GM12878 (cell line): ENCODE measurements around the gene USP10. TPM values are rescaled to one million over a fixed set of nuclear protein-coding genes. Genes with fewer than 3 reads are reported as not detected.

ENCODE experiments used
- ATAC-seq: fragments of 200-7000 bp; cut with Tn5 transposase; 3 replicates; pipeline ENCODE4 v1.9.1; 2020; ENCODE audit warnings: mild to moderate bottlenecking, moderate library complexity
- BruUV-seq: library from RNA; stranded (reverse); fragments of 400-500 nt; replicated peaks from 2 replicates; lab custom pipeline; 2021; lab: Mats Ljungman, UMichigan
- CTCF ChIA-PET: fragments of 300-600 bp; sonication (Branson Sonifier 250); formaldehyde crosslinking; extraction: SDS; loops from one replicate; lab custom pipeline; 2021; ENCODE audit warnings: inconsistent platforms; lab: Yijun Ruan, JAX
- POLR2A ChIA-PET: fragments of 350-600 bp; formaldehyde crosslinking; extraction: SDS; loops from one replicate; lab custom pipeline; 2021; ENCODE audit warnings: inconsistent platforms; lab: Charles Lee
- RAD21 ChIA-PET: fragments of 300-600 bp; sonication (Branson Sonifier 250); formaldehyde crosslinking; loops from one replicate; lab custom pipeline; 2023; ENCODE audit warnings: antibody characterized with exemption; ENCODE audit not compliant: unreplicated experiment; lab: Charles Lee
- SMC1A ChIA-PET: fragments of 300-600 bp; sonication (Branson Sonifier 250); formaldehyde crosslinking; loops from one replicate; lab custom pipeline; 2023; ENCODE audit not compliant: unreplicated experiment, uncharacterized antibody; lab: Charles Lee
- DNase-seq: peaks from one replicate; pipeline ENCODE4 v3.0.0-alpha.2; 2011; ENCODE audit warnings: low read depth, low spot score
- FAIRE-seq: peaks from 3 replicates; lab custom pipeline; 2011; peaks lifted over from hg19 to GRCh38; lab: Jason Lieb, UNC
- H2AFZ ChIP-seq: 2 replicates; pipeline ENCODE4 v1.6.0; 2011; ENCODE audit warnings: low read depth, low read length, control low read depth; ENCODE audit not compliant: control insufficient read depth
- H3K27ac ChIP-seq: 2 replicates; pipeline ENCODE4 v1.5.1; 2011; ENCODE audit warnings: control low read depth; ENCODE audit not compliant: control insufficient read depth, insufficient read depth
- H3K27me3 ChIP-seq, 2 experiments: replicated peaks in 1 of 2; 2 replicates each; pipeline versions ENCODE4 v1.6.0 to v1.6.1; 2011; ENCODE audit warnings: low read length in 1 of 2; ENCODE audit not compliant: control insufficient read depth in 2 of 2, insufficient read depth in 2 of 2
- H3K36me3 ChIP-seq, 2 experiments: 2 replicates each; pipeline ENCODE4 v1.5.1; 2011; ENCODE audit warnings: low read length in 1 of 2; ENCODE audit not compliant: control insufficient read depth in 2 of 2, insufficient read depth in 2 of 2
- H3K4me1 ChIP-seq: 2 replicates; pipeline ENCODE4 v1.6.1; 2011; ENCODE audit warnings: mild to moderate bottlenecking, low read length, moderate library complexity, mixed read lengths; ENCODE audit not compliant: control insufficient read depth, insufficient read depth
- H3K4me2 ChIP-seq: 2 replicates; pipeline ENCODE4 v1.6.0; 2011; ENCODE audit warnings: control low read depth; ENCODE audit not compliant: control insufficient read depth, insufficient read depth
- H3K4me3 ChIP-seq: fragments of 200-600 bp; sonication (generic); 2 replicates; pipeline ENCODE4 v1.5.1; 2016
- H3K79me2 ChIP-seq: 2 replicates; pipeline ENCODE4 v1.6.0; 2011; ENCODE audit warnings: low read length; ENCODE audit not compliant: control insufficient read depth, insufficient read depth
- H3K9ac ChIP-seq: 2 replicates; pipeline ENCODE4 v1.8.0; 2011; ENCODE audit warnings: low read length, control low read depth, mixed read lengths; ENCODE audit not compliant: control insufficient read depth, insufficient read depth
- H3K9me3 ChIP-seq: replicated peaks from 3 replicates; pipeline ENCODE4 v1.5.1; 2011; ENCODE audit warnings: mild to moderate bottlenecking, low read length; ENCODE audit not compliant: control insufficient read depth, insufficient read depth
- H4K20me1 ChIP-seq: 2 replicates; pipeline ENCODE4 v1.6.0; 2011; ENCODE audit not compliant: control insufficient read depth, insufficient read depth
- ASH2L ChIP-seq: fragments of 300-600, 200-600 bp; sonication (generic); IDR thresholded peaks from 2 replicates; pipeline ENCODE4 v1.6.1; 2017; ENCODE audit warnings: low read depth, mild to moderate bottlenecking, borderline replicate concordance
- HCFC1 ChIP-seq: fragments of 150-350 bp; IDR thresholded peaks from 2 replicates; pipeline ENCODE4 v1.6.1; 2014; ENCODE audit warnings: low read length
- LARP7 ChIP-seq: fragments of 450-650 bp; IDR thresholded peaks from 2 replicates; pipeline ENCODE4 v1.6.1; 2017; ENCODE audit warnings: mild to moderate bottlenecking
- MEF2A ChIP-seq: IDR thresholded peaks from 2 replicates; pipeline ENCODE4 v1.6.1; 2011; ENCODE audit warnings: low read depth, mild to moderate bottlenecking, low read length, moderate library complexity; ENCODE audit not compliant: insufficient read depth
- POLR2AphosphoS5 ChIP-seq: IDR thresholded peaks from 2 replicates; pipeline ENCODE4 v1.6.1; 2011; ENCODE audit warnings: mild to moderate bottlenecking, low read length, inconsistent platforms
- RUNX3 ChIP-seq: IDR thresholded peaks from 2 replicates; pipeline ENCODE4 v1.6.1; 2012; ENCODE audit warnings: low read length, inconsistent platforms
- SMARCA5 ChIP-seq: fragments of 450-650 bp; IDR thresholded peaks from 2 replicates; pipeline ENCODE4 v1.6.1; 2017; ENCODE audit warnings: mild to moderate bottlenecking
- STAT1 ChIP-seq: fragments of 450-650 bp; conservative IDR thresholded peaks from 2 replicates; pipeline ENCODE4 v1.6.1; 2014; ENCODE audit warnings: antibody characterized with exemption, mild to moderate bottlenecking
- ZZZ3 ChIP-seq: IDR thresholded peaks from 2 replicates; pipeline ENCODE4 v1.6.1; 2011; ENCODE audit warnings: low read depth; ENCODE audit not compliant: control insufficient read depth, insufficient read length
- WGBS: methylation state at CpG from one replicate; pipeline ENCODE4 v1.1.6; 2016; ENCODE audit warnings: low lambda C conversion rate; ENCODE audit not compliant: insufficient replicate concordance, insufficient coverage; ENCODE audit errors: missing lambda C conversion rate; 5-methylcytosine and 5-hydroxymethylcytosine counted together
- in situ Hi-C: fragments of 300-500 bp; cut with MboI; formaldehyde crosslinking; loops from 9 replicates; pipeline ENCODE4 v1.14.3; 2018; ENCODE audit warnings: mixed read lengths
- intact Hi-C: fragments of 100-400 bp; cut with micrococcal nuclease; formaldehyde crosslinking; loops from one replicate; pipeline ENCODE4 v1.14.2; 2022; ENCODE audit not compliant: unreplicated experiment
- polyA plus RNA-seq, 11 experiments: library from polyadenylated mRNA; depleted of rRNA in 4 of 11; unstranded in 6 of 11; stranded (reverse) in 5 of 11; fragments of >200 nt; fragmentation: Nextera tagmentation in 4 of 11; fragmentation: Illumina TruSeq in 1 of 11; extraction: Ambion mirVana in 4 of 11; extraction: Trizol in 1 of 11; gene quantifications; 1 replicate in 1 of 11; 2 replicates in 10 of 11; pipeline versions ENCODE4 v1.2.1 to v1.2.3, GENCODE V29; 2011 to 2016; ENCODE audit warnings: inconsistent platforms in 2 of 11, missing spikeins in 2 of 11, low read depth in 1 of 11
- total RNA-seq, 4 experiments: library from RNA; depleted of rRNA in 3 of 4; stranded (reverse); fragments of >200 nt in 3 of 4; fragmentation: Illumina TruSeq in 1 of 4; extraction: Trizol in 1 of 4; gene quantifications; 2 replicates each; pipeline versions ENCODE4 v1.2.1 to v1.2.3, GENCODE V29; 2013 to 2021
- TF ChIP-seq, protein P1 (sequence below): fragments of 450-650 bp; IDR thresholded peaks from 2 replicates; pipeline ENCODE4 v1.6.1; 2017; ENCODE audit warnings: mild to moderate bottlenecking, moderate library complexity
- TF ChIP-seq, protein P2 (sequence below): fragments of 450-650 bp; formaldehyde crosslinking; IDR thresholded peaks from 2 replicates; pipeline ENCODE4 v1.4.0; 2022; ENCODE audit warnings: mild to moderate bottlenecking, moderate library complexity
- TF ChIP-seq, protein P3 (sequence below): IDR thresholded peaks from 2 replicates; pipeline ENCODE4 v1.6.1; 2011; ENCODE audit warnings: borderline replicate concordance, low read depth, mild to moderate bottlenecking, moderate library complexity, low read length; ENCODE audit not compliant: insufficient read depth, poor library complexity, severe bottlenecking
- TF ChIP-seq, protein P4 (sequence below): IDR thresholded peaks from 2 replicates; pipeline ENCODE4 v1.6.1; 2012; ENCODE audit warnings: low read depth, low read length, improper control_type of control experiment
- TF ChIP-seq, protein P5 (sequence below): IDR thresholded peaks from 2 replicates; pipeline ENCODE4 v1.6.1; 2012; ENCODE audit warnings: low read depth, low read length, improper control_type of control experiment

Gene USP10
- total and polyA plus RNA-seq, 10 of the 15 experiments (the other 5 are each of a cell fraction or from before 2014, with no cell fraction given): 46.1 to 160 (median 105) TPM

DNA sequence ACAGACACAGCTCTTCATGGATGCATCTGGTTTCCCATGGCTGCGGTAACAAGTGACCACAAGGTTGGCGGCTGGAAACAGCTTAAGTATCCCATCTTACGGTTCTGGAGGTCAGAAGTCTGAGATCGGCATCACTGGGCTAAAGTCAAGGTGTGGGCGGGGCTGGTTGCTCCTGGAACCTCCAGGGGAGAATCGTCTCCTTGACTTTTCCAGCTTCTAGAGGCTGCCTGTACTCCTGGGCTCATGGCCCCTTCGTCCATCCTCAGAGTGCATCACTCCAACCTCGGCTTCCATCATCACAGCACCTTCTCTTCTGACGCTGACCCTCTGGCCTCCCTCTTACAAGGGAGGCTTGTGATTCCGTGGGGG lies 107.1 kb downstream of the USP10 start:
- Histone ChIP-seq H4K20me1 (no peaks in the 10 kb centered on the region), H3K79me2 (no peaks in the 10 kb centered on the region), H3K27me3 (no peaks in the 10 kb centered on the region), H3K4me2 (peak overlapping the region; percentile 77), H3K27ac (no peak overlapping the region), H2AFZ (no peak overlapping the region), H3K9ac (no peak overlapping the region), H3K9me3 (no peaks in the 10 kb centered on the region; the same call in 2 of the 3 replicates), H3K4me1 (peaks cover 21% of the 10 kb centered on the region), H3K36me3 (no peaks in the 10 kb centered on the region), H3K4me3 (no peak overlapping the region)
- ATAC-seq: no peak
- WGBS: 50% methylated on average over 10 of the region's 10 CpGs
- ChIA-PET RAD21 (no interaction called here), SMC1A (no interaction called here), POLR2A (interaction anchor here (0.5 kb wide), 1 partner anchor 280 kb away, joined by 3 read pairs; no protein-coding TSS in a partner anchor), CTCF (no interaction called here)
- no peak for FAIRE-seq
- intact Hi-C loops: no loop called here
- BruUV-seq: no TSS peak
- in situ Hi-C loops: no loop called here
- DNase-seq: no peak
- TF ChIP-seq ASH2L (no peak), RUNX3 (no peak), SMARCA5 (no peak), ZZZ3 (no peak), HCFC1 (no peak), STAT1 (no peak), MEF2A (no peak), LARP7 (no peak), POLR2AphosphoS5 (no peak)
- TF ChIP-seq, protein P1, sequence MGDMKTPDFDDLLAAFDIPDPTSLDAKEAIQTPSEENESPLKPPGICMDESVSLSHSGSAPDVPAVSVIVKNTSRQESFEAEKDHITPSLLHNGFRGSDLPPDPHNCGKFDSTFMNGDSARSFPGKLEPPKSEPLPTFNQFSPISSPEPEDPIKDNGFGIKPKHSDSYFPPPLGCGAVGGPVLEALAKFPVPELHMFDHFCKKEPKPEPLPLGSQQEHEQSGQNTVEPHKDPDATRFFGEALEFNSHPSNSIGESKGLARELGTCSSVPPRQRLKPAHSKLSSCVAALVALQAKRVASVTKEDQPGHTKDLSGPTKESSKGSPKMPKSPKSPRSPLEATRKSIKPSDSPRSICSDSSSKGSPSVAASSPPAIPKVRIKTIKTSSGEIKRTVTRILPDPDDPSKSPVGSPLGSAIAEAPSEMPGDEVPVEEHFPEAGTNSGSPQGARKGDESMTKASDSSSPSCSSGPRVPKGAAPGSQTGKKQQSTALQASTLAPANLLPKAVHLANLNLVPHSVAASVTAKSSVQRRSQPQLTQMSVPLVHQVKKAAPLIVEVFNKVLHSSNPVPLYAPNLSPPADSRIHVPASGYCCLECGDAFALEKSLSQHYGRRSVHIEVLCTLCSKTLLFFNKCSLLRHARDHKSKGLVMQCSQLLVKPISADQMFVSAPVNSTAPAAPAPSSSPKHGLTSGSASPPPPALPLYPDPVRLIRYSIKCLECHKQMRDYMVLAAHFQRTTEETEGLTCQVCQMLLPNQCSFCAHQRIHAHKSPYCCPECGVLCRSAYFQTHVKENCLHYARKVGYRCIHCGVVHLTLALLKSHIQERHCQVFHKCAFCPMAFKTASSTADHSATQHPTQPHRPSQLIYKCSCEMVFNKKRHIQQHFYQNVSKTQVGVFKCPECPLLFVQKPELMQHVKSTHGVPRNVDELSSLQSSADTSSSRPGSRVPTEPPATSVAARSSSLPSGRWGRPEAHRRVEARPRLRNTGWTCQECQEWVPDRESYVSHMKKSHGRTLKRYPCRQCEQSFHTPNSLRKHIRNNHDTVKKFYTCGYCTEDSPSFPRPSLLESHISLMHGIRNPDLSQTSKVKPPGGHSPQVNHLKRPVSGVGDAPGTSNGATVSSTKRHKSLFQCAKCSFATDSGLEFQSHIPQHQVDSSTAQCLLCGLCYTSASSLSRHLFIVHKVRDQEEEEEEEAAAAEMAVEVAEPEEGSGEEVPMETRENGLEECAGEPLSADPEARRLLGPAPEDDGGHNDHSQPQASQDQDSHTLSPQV: no peak
- TF ChIP-seq, protein P2, sequence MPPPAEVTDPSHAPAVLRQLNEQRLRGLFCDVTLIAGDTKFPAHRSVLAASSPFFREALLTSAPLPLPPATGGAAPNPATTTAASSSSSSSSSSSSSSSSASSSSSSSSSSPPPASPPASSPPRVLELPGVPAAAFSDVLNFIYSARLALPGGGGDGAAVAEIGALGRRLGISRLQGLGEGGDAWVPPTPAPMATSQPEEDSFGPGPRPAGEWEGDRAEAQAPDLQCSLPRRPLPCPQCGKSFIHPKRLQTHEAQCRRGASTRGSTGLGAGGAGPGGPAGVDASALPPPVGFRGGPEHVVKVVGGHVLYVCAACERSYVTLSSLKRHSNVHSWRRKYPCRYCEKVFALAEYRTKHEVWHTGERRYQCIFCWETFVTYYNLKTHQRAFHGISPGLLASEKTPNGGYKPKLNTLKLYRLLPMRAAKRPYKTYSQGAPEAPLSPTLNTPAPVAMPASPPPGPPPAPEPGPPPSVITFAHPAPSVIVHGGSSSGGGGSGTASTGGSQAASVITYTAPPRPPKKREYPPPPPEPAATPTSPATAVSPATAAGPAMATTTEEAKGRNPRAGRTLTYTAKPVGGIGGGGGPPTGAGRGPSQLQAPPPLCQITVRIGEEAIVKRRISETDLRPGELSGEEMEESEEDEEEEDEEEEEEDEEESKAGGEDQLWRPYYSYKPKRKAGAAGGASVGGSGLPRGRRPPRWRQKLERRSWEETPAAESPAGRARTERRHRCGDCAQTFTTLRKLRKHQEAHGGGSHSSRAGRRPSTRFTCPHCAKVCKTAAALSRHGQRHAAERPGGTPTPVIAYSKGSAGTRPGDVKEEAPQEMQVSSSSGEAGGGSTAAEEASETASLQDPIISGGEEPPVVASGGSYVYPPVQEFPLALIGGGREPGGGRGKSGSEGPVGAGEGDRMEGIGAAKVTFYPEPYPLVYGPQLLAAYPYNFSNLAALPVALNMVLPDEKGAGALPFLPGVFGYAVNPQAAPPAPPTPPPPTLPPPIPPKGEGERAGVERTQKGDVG (CRISPR knock-in tag): no peak
- TF ChIP-seq, protein P3, sequence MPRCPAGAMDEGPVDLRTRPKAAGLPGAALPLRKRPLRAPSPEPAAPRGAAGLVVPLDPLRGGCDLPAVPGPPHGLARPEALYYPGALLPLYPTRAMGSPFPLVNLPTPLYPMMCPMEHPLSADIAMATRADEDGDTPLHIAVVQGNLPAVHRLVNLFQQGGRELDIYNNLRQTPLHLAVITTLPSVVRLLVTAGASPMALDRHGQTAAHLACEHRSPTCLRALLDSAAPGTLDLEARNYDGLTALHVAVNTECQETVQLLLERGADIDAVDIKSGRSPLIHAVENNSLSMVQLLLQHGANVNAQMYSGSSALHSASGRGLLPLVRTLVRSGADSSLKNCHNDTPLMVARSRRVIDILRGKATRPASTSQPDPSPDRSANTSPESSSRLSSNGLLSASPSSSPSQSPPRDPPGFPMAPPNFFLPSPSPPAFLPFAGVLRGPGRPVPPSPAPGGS: no peak
- TF ChIP-seq, protein P4, sequence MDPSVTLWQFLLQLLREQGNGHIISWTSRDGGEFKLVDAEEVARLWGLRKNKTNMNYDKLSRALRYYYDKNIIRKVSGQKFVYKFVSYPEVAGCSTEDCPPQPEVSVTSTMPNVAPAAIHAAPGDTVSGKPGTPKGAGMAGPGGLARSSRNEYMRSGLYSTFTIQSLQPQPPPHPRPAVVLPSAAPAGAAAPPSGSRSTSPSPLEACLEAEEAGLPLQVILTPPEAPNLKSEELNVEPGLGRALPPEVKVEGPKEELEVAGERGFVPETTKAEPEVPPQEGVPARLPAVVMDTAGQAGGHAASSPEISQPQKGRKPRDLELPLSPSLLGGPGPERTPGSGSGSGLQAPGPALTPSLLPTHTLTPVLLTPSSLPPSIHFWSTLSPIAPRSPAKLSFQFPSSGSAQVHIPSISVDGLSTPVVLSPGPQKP: no peak
- TF ChIP-seq, protein P5, sequence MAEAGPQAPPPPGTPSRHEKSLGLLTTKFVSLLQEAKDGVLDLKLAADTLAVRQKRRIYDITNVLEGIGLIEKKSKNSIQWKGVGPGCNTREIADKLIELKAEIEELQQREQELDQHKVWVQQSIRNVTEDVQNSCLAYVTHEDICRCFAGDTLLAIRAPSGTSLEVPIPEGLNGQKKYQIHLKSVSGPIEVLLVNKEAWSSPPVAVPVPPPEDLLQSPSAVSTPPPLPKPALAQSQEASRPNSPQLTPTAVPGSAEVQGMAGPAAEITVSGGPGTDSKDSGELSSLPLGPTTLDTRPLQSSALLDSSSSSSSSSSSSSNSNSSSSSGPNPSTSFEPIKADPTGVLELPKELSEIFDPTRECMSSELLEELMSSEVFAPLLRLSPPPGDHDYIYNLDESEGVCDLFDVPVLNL: no peak
